GM19239 (cell line): ENCODE measurements around the gene JAKMIP3.

ENCODE experiments used
- DNase-seq: peaks from one replicate; pipeline ENCODE4 v3.0.0; 2011; ENCODE audit warnings: low spot score; ENCODE audit not compliant: insufficient read length
- FAIRE-seq: peaks from 2 replicates; lab custom pipeline; 2011; peaks lifted over from hg19 to GRCh38; lab: Jason Lieb, UNC

The JAKMIP3 gene

DNA sequence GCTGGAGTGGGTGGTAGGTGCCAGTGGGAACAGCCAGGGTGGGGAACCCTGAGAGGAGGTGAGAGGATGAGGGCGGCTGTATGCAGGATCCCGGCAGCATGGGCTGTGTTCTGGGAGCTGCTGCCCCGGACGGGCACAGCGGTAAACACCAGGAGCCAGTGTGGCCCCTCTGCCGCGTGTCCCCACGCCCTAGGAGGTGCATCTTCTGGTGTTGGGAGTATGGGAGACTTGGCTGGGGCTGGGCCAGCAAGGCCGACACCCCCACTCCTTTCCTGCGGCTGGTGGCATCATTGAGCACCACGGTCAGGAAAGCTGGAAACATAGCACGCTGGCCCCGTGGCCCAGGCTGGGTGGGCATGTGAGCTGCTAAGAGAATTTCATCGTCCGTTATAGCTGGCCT, 24.4 kb upstream of the JAKMIP3 start:
- DNase-seq = no peak
- no peak for FAIRE-seq

DNA sequence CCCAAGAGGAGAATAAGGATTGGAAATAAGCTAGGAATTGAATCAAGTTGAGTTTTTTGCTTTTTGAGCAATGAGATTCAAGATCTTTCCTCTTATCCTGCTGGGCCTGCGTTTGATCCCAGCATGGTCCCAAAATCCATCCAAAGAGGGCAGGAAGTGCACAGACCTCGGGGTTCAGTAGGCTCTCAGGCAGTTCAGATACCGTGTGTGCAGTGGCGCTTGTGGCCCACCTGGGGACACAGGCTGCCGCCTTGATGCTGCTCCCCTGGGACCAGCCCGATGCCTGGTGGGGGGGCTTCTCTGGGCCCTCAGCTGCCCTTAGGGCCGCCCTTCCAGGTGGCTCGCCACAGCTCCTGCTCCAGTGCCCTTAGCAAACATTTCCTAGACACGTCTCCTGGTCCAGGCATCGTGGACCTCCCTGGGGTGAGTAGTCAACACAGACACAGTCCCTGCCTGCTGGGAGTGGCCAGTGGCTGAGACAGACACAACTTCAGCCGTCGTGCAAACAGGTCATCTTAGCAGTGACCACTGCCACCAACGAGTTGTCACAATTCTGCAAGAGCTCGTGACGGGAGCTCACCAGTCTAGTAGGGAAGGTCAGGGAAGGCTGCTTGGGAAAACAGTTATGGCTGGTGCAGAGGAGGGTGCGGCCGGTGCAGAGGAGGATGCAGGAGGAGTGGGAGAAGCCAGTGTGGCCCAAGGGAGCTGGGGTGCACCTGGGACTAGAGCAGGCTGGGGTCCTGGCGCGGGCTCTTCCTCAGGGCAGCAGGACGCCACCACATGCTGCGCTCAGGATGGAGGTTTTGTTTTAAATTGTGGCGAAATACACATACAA, 21.7 kb upstream of the JAKMIP3 start:
- no peak for FAIRE-seq
- DNase-seq = no peak

DNA sequence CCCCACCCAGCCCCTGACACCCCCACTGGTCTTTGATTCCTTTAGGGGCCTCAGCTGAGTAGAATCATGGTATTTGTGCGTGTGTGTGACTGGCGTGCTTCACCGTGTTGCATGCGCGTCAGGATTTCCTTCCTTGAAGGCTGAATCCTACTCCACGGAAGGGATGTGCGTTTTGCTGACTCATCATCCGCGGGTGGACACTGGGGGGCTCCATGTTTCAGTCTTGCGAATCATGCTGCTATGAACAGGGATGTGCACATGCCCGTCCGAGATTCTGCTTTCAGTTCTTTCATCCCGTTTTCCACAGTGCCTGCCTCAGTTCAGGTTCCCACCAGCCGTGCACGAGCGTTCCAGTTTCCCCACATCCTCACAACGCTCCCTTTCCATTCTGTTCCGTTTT, 20.9 kb upstream of the JAKMIP3 start:
- DNase-seq = no peak
- no peak for FAIRE-seq

DNA sequence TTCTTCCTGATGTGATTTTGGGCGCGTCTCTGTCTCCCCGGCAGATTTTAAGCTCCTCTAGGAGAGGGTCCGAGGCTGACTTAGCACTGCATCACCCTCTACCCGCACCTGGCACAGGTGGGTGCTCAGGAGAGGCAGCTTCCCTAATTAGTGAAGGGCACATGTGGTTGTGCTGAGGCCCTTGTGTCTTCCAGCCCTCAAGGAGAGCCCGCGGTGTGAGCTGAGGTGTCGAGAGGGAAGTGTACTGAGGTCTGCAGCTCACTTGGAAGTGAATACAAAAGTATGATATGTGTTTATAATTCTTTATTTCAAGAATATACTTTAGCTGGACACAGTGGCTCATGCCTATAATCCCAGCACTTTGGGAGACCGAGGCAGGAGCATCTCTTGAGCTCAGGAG, 20.4 kb upstream of the JAKMIP3 start:
- no peak for DNase-seq
- no peak for FAIRE-seq

DNA sequence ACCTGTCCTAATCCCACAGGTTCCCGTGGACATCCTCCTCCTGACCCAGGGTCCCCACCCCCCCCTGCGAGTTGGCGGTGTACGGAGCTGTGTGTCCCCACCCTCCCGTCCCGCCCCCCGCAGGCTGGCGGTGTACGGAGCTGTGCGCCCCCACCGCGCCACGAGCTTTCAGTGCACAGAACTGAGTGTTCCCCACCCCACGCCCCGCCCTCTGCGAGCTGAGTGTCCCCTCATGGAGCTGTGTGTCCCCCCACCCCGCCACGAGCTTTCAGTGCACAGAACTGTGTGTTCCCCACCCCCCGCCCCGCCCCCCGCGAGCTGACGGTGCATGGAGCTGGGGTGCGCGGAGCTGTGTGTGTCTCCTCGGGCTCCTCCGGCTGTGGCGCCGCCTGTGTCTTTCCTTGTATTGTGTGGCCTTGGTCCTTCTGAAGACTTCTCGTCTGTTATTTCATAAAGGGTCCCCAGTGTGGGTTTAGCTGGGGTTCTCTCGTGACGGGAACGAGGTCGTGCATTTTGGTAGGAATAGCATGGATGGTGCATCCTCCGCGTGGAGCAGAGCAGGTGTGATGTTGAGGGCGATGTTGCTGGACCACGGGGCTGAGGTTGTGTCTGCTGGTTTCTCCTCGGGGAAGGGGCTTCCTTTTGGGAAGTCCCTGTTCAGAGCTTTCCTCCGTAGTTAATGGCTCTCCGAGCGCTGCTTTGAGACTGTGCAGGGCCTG, 18.0 kb upstream of the JAKMIP3 start:
- FAIRE-seq (no peak), DNase-seq (no peak)

DNA sequence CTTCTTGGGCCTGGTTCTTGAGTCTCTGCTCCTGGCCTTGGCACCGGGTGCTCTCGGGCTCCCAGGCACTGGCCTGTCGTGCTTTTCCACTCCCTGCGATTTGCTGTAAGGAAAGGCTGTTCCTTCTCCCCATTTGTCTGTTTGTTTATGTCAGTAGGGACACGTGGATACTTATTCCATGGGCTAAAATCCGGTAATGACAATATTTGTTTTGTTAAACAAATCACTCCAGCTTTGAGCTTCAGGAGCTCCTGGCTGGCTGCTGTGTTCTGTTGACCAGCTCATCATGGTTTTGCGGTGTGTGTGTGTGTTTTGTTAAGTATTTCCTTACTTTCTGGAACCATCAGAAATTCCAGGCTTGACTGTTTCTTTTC, 17.5 kb upstream of the JAKMIP3 start:
- FAIRE-seq = no peak

DNA sequence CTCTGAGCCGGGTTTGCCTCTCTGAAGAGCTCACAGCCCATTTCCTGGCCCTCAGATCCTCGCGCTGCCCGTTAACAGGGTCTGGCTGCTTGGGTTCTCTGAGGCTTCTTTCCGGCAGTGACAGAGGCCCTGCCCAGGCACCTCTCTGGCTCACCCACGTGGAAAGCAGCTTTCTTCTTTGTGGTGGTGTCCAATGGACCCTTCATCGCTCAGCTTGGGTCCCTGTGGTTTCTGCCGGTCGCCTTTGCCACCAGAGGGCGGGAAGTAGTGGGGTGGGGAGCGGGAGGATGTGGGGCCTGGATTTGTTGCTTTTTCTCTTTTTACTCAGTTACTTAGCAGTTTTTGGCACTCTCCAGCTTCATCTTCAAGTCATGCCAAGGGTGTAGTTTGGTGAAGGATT, 15.6 kb upstream of the JAKMIP3 start:
- DNase-seq (no peak), FAIRE-seq (no peak)

More for the DNA sequence above, 17.5 kb upstream of the JAKMIP3 start:
- DNase-seq = no peak

DNA sequence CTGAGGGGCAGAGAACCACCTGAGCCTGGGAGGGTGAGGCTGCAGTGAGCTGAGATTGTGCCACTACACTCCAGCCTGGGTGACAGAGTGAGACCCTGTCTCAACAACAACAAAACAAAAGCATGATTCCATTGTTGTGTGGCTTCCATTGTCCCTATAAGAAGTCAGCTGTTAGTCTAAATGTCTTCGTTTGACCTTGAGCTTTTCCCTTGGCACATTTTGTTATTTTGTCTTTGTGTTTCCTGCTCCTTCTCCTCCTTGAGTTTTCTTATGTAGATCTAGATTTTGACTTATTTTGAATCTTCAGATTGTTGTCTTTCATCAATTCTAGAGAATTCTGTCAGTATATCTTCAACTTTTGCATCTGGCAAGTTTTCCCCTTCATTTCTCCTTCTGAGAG, 13.6 kb upstream of the JAKMIP3 start:
- no peak for DNase-seq
- no peak for FAIRE-seq

DNA sequence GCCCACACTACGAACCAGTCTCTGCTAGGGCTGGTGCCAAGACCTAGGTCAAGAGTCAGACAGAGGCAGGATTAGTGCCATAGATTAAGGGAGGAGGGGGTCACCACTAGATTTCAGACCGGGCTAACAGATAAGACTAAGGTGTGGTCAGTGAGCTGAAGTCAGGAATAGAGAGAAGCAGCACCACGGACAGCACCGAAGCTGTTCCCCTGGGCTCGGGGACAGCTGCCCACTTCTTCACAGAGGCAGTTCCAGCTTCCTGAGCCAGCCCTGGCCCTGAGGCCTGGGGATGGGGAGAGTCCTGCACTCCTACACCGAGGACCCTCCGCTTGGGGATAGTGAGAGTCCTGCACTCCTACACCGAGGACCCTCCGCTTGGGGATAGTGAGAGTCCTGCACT, 11.2 kb upstream of the JAKMIP3 start:
- DNase-seq = no peak
- no peak for FAIRE-seq

DNA sequence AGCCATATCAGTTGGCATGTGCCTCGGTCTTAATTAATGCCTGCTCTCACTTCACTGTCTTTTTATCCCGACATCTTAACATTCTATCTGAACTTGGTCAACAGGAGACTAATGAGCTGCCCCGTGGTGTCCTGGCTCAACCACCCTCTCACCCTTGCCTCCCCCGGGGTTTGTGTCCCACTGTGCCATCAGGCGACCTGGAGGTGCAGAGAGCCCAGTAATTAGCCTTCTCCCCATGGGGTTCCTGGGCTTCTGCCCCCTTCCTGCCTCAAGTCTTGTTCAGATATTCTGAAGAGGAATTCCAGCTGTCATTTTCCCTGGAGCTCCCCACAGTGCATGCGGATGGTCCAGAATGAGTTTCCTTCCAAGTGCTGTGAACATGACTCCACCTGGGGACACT, 10.1 kb upstream of the JAKMIP3 start:
- FAIRE-seq (no peak), DNase-seq (no peak)

DNA sequence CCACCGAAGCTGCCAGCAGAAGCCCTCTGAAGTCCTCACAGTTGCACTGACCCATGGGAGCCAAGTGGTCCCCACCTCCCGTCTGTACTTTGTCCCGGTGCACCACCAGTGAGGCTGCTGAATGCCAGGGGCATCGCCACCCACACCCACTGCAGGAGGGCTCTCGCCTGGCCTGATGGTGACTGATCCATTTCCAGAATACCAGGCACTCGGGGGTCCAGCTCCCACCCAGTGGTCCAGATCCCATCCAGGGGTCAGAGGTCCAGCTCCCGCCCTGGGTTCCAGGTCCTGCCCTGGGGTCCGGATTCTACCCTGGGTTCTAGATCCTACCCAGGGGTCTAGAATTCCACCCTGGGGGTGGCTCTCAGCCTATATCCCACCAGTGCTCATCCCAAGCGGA, 9.1 kb upstream of the JAKMIP3 start:
- FAIRE-seq = no peak
- DNase-seq = no peak

DNA sequence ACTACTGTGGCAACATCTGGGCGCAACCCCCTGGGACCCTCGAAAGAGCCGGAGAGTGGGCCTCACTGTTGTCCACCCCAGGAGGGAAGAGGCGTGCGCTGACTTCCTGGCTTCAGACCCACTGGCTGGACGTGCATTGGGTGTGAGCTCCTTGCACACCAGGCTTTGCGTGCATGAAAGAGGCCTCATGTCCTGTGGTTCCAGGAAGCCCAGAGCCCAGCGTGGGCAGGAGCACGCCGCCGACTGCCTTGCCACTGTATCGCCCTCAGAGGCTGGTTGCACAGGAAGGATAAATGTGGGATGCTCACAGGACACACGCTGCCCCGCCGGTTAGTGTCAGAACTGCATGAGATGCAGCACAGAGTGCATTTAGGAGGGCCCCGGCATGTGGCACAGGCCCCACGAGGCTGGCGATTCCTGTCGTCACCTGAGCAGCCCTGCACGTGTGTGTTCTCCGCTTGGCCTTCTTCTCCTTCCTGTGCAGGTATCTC, 8.5 kb upstream of the JAKMIP3 start:
- FAIRE-seq (no peak), DNase-seq (no peak)

DNA sequence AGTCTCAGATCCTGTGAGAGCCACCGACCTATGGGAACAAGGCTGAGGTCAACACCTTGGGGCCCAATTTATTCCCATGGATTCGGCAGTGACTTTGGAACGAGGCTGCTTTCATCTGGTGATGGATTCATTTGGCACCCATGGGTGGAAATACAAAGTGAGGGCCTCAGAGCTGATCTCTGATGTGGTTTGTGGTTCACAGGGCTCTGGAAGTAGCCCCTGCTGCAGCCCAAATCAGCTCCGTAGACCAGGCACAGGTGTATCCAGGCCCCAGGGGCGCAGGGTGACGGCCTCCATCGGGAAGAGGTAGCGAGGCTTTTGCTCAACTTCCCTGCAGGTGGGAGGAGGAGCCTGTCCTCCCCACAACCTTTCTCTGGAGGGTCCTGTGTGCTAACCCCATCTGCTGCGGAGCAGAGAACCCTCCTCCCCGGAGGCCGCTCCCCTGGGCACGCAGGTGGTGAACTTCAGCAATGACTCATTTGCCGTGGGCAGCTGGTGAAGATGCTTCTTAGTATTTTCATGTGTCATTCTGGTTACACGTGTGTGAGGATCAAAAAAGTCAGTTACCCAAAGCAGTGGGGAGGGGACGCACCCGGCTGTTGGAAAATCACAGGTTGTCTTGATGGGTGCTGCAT, 7.5 kb upstream of the JAKMIP3 start:
- FAIRE-seq (no peak), DNase-seq (no peak)

DNA sequence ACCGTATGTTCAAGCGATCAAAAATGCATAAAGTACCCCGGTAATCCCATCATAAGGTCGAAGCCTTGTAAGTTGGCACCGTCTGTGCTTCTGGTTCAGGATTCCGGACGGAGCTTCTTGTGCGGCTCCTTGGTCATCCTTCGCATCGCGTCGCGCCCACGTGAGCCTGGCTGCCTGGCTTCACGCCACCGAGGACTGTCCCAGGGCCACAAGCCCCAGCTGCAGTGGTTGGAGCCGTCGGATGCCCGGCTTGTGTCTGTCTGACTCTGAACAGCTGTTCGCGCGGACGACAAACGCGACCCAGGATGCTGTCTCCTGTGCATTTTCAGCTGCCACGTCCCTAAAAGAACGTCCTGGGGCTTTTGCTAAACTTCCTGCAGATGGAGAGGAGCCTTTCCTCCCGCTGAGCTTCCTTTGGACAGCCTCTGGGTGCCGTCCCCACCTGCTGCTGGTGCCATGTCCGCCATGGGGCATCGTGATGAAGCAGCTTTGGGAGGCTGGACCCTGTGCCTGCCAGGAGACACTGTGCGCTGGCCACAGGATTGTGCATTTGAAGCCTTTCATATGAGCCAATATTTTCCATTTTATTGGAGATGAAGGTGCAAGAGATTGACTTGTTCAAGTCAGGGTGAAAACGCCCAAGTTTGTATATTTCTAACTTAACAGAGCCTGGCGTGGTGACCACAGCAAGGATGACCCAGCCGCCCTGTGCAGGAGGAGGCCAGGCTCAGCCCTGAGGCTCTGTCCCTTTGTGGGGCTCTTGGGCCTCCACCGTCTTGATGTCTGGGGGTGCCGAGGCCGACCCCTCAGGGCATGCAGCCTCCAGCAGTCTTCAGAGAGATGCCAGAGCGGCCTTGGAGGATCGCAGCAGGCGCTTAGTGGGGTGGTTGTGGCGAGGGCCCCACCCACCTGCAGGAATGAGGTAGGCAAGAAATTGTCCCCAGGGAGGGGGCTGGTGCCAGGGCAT, 6.7 kb upstream of the JAKMIP3 start:
- FAIRE-seq (no peak), DNase-seq (no peak)

DNA sequence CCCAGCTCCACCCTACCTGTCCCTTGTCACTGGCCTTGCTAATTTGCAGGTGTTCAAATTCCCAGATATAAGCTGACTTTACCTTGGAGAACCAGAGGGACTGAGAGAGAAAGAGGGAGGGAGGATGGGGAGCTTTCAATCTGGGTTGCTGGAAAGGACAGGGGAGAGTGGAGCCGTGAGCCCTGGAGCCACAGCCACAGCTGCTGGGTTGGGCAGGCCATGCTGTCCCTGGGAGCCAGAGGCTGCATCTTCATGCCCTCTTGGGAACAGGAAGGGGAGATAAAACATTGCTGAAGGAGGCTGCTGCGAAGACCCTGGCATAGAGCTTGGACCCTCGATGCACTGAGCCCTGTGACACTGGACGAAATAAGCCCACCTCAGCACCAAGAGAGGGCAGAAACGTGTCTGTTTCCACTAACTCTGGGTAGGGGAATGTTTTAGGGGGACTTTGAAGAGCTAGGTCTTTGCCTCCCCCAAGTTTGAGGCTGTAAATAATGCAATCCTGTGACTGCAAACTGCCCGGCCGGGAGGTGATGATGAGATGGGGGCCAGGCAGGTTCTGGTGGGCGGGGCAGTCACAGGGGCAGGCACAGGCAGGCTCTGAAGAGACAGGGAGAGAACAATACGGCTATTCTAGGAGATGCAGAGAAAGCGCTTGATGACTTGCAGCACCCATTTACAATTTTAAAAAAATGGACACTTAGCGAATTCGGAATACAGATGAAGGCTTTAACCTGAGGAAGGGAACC, 5.8 kb upstream of the JAKMIP3 start:
- DNase-seq = no peak

DNA sequence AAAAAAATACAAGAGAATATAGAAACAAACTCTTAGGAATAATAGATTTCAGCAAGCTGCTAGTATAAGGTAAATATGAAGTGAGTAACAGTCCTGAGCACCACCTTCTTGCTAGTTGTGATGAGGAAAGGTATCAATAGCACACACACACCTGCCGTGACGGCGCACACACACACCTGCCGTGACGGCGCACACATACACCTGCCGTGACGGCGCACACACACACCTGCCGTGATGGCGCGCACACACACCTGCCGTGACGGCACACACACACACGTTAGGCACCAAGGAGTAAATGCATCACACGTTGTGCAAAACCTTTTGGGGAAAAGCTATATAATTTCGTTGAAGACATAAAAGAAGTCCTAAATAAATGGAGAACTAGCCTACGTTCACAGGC, 4.7 kb upstream of the JAKMIP3 start:
- FAIRE-seq (no peak), DNase-seq (no peak)

More for the DNA sequence above, 5.8 kb upstream of the JAKMIP3 start:
- no peak for FAIRE-seq

DNA sequence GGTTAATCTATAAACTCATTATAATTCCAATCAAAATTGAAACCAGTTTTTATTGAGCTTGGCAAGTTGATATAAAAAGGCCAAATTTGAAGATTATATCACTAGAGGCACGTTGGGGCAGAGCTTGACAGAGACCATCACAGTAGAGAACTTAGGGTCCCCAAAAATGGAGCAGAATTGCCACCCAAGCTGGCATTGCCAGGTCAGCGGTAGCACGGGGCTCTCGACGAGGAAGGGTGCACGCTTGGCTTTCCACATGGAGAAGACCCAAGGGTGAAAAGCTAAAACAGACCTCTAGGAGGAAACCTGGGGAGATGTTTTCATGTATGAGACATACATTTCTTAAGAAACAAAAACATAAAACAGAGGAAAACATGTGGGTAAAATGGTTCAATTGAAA, 4.3 kb upstream of the JAKMIP3 start:
- FAIRE-seq (no peak), DNase-seq (no peak)

DNA sequence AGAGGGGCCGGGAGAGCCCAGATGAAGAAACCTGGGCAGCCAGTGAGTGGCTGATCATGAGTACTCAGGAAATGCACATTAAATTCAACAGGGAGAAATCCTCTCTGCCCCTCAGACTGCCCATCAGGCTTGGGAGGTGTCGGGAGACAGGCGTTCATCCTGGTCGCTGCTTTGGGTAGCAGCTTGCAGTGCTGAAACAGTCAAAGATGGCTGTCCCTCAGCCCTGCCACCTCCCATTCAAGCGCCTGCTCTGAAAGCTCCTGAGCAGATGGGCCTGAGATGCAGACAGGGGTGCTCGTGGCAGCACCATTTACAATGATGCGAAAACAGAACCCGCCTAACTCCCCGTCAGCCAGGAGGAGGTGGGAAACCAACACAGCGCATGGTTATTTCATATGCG, 3.6 kb upstream of the JAKMIP3 start:
- DNase-seq = no peak
- FAIRE-seq = no peak

DNA sequence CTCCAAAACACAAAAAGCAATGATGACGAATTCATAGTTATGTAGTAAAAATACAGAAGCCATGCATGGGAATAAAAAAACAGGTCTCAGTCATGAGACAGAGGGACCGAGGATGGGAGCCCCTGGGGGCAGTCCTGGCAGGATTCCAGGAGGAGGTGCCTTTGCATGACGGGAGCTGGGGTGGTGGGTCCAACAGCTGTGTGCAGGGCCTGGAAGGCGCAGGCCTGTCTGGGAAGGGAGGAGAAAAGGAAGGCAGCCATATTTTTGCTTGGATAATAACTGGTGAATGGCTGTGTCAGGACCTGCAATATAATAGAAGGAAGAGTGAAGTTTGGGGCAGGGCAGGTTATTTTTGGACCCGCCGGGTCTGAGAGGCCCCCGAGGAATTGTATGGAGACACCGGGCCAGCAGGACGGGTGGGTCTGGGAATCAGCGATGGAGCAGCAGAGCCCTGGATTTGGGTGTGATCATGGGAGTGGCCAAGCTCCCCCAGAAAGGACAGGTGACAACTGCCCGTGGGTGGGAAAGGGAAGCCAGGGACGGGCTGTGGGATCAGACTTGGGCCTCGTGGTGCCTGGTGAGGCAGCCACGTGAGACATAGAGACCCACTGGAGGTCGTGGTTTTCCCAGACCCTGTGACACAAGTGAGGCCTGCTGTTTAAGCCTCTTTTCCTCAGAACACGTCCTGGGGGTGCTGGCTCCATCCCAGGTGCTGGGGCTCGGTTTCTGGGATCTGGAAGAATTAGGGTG, 2.9 kb upstream of the JAKMIP3 start:
- DNase-seq (no peak), FAIRE-seq (no peak)
